ENCODE measurements around the gene IGF1R. TPM values are rescaled to one million over a fixed set of nuclear protein-coding genes. Genes with fewer than 3 reads are reported as not detected.
"Not testable (repeated sequence)": the region's sequence is repeated elsewhere in the genome, so short reads cannot be mapped to it uniquely, and the experiment has no call there.

IGF1R gene
- total RNA-seq, 1 donor from 2014 or later = 151 TPM

DNA sequence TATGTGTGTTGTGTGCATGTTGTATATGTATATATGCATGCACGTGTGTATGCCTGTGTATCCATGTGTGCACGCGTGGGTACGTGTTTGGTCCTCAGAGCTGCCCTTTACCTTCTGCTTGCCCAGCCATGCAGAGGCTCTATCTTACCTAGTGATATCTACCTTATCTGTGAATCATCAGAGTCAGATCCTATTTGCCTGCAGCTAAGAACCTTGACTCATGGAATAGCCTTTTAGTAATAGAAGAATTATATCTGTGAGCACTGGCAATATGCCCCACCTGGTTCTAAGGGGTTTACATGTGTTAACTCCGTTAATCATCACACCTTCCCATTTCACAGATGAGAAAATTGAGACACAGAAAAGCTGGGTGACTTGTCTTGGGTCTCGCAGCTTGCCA lies 348.3 kb downstream of the IGF1R start:
- no peak for DNase-seq (ENCODE audit: low spot score in 2 of 2)
- intact Hi-C loops (cut with DNase I) = no loop called here
- H3K27me3 ChIP-seq = no peaks in the 10 kb centered on the region

GRCh38 chr15:98997312-98997711 lies 349.0 kb downstream of the IGF1R start:
- Histone ChIP-seq H3K27me3 (no peaks in the 10 kb centered on the region), H3K36me3 (no peaks in the 10 kb centered on the region), H3K9me3 (no peaks in the 10 kb centered on the region), H3K4me3 (no peak overlapping the region), H3K4me1 (no peaks in the 10 kb centered on the region), H3K27ac (no peak overlapping the region)
- DNase-seq (ENCODE audit: low spot score in 2 of 2) = no peak
- TF ChIP-seq, protein P1, sequence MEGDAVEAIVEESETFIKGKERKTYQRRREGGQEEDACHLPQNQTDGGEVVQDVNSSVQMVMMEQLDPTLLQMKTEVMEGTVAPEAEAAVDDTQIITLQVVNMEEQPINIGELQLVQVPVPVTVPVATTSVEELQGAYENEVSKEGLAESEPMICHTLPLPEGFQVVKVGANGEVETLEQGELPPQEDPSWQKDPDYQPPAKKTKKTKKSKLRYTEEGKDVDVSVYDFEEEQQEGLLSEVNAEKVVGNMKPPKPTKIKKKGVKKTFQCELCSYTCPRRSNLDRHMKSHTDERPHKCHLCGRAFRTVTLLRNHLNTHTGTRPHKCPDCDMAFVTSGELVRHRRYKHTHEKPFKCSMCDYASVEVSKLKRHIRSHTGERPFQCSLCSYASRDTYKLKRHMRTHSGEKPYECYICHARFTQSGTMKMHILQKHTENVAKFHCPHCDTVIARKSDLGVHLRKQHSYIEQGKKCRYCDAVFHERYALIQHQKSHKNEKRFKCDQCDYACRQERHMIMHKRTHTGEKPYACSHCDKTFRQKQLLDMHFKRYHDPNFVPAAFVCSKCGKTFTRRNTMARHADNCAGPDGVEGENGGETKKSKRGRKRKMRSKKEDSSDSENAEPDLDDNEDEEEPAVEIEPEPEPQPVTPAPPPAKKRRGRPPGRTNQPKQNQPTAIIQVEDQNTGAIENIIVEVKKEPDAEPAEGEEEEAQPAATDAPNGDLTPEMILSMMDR (IDR thresholded peaks at IDR 0.05) = no peak
- intact Hi-C loops (cut with DNase I) = no loop called here

More for the DNA sequence above, 348.3 kb downstream of the IGF1R start:
- H3K36me3 ChIP-seq = no peaks in the 10 kb centered on the region
- TF ChIP-seq, protein P1 (IDR thresholded peaks at IDR 0.05) = no peak
- no peak overlapping the region for H3K4me3 ChIP-seq
- H3K27ac ChIP-seq = no peak overlapping the region
- no peaks in the 10 kb centered on the region for H3K9me3 ChIP-seq
- no peaks in the 10 kb centered on the region for H3K4me1 ChIP-seq

DNA sequence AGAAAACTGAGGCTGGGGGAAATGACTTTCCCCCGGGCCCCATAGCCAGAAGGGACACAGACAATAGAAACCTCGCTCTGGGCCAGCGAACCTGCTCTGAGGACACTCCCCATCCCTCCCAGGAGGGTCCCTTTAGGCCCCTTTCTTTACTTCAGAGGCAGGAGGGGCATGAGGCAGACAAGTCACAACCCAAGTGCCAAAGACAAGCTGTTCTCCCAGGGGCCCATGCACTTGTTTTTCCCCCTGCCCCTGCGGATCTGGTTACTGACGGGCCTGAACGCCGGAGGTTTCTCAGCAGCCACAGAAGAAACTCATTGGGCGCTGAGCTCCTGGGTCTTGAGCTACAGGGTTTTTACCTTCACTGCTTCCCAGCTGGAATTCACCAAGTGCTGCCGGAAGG lies 349.4 kb downstream of the IGF1R start:
- TF ChIP-seq, protein P1 (IDR thresholded peaks at IDR 0.05) = no peak
- no peaks in the 10 kb centered on the region for H3K4me1 ChIP-seq
- H3K36me3 ChIP-seq = no peaks in the 10 kb centered on the region
- DNase-seq (ENCODE audit: low spot score in 2 of 2) = no peak
- no peaks in the 10 kb centered on the region for H3K27me3 ChIP-seq
- H3K27ac ChIP-seq = no peak overlapping the region
- no peak overlapping the region for H3K4me3 ChIP-seq
- no peaks in the 10 kb centered on the region for H3K9me3 ChIP-seq
- intact Hi-C loops (cut with DNase I) = no loop called here

DNA sequence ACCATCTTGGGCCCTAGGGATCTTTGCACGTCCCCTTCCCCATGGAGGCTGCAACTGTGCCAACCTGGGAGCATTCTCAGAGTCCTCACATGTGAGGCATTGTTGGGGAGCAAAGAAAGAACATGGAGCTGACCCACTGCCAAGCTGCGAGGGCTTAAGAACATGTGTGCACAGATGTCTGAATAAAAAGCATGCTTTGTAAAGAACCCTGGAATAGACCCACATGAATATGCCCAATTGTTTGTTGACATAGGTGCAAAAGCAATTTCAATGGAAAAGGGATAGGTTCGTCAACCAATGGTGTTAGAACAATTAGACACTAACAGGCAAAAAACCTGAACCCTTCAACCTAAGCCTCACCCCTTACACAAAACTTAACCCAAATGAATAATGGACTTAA lies 349.9 kb downstream of the IGF1R start:
- Histone ChIP-seq H3K4me3 (no peak overlapping the region), H3K27ac (no peak overlapping the region), H3K27me3 (no peaks in the 10 kb centered on the region), H3K36me3 (no peaks in the 10 kb centered on the region), H3K9me3 (no peaks in the 10 kb centered on the region), H3K4me1 (no peaks in the 10 kb centered on the region)
- TF ChIP-seq, protein P1 (IDR thresholded peaks at IDR 0.05) = no peak
- intact Hi-C loops (cut with DNase I) = no loop called here
- DNase-seq (ENCODE audit: low spot score in 2 of 2) = no peak

DNA sequence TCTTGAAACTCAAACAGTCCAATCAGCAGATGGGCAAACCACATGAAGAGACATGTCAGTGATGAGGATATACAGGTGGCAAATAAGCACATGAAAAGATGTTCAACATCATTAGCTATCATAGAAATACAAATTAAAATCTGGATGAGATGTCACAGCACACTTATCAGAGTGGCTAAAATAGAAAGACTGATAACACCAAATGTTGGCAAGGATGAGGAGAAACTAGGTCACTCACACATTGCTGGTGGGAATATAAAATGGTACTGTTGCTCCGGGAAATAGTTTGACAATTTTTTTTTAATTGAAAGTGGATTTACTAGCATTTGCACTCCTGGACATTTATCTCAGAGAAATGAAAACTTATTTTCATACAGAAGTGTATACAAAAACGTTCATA lies 350.9 kb downstream of the IGF1R start:
- no peak overlapping the region for H3K4me3 ChIP-seq
- no peaks in the 10 kb centered on the region for H3K27me3 ChIP-seq
- H3K4me1 ChIP-seq = no peaks in the 10 kb centered on the region
- intact Hi-C loops (cut with DNase I) = no loop called here
- H3K9me3 ChIP-seq = no peaks in the 10 kb centered on the region
- H3K27ac ChIP-seq = no peak overlapping the region
- TF ChIP-seq, protein P1 (IDR thresholded peaks at IDR 0.05) = no peak
- no peak for DNase-seq (ENCODE audit: low spot score in 2 of 2)
- no peaks in the 10 kb centered on the region for H3K36me3 ChIP-seq

GRCh38 chr15:99002226-99002625 lies 353.9 kb downstream of the IGF1R start:
- no peaks in the 10 kb centered on the region for H3K9me3 ChIP-seq
- TF ChIP-seq, protein P1 (IDR thresholded peaks at IDR 0.05) = no peak

GRCh38 chr15:99003317-99003716 lies 355.0 kb downstream of the IGF1R start:
- intact Hi-C loops (cut with DNase I); H3K4me3 ChIP-seq; H3K9me3 ChIP-seq; H3K4me1 ChIP-seq; DNase-seq (ENCODE audit: low spot score in 2 of 2); H3K27me3 ChIP-seq; H3K36me3 ChIP-seq; H3K27ac ChIP-seq: not testable (repeated sequence)

More at GRCh38 chr15:99002226-99002625, 353.9 kb downstream of the IGF1R start:
- intact Hi-C loops (cut with DNase I) = no loop called here
- no peak for DNase-seq (ENCODE audit: low spot score in 2 of 2)
- Histone ChIP-seq H3K27me3 (no peaks in the 10 kb centered on the region), H3K4me3 (no peak overlapping the region), H3K36me3 (no peaks in the 10 kb centered on the region), H3K27ac (no peak overlapping the region), H3K4me1 (peaks cover 0 to 3% of the 10 kb centered on the region in 2 donors)

DNA sequence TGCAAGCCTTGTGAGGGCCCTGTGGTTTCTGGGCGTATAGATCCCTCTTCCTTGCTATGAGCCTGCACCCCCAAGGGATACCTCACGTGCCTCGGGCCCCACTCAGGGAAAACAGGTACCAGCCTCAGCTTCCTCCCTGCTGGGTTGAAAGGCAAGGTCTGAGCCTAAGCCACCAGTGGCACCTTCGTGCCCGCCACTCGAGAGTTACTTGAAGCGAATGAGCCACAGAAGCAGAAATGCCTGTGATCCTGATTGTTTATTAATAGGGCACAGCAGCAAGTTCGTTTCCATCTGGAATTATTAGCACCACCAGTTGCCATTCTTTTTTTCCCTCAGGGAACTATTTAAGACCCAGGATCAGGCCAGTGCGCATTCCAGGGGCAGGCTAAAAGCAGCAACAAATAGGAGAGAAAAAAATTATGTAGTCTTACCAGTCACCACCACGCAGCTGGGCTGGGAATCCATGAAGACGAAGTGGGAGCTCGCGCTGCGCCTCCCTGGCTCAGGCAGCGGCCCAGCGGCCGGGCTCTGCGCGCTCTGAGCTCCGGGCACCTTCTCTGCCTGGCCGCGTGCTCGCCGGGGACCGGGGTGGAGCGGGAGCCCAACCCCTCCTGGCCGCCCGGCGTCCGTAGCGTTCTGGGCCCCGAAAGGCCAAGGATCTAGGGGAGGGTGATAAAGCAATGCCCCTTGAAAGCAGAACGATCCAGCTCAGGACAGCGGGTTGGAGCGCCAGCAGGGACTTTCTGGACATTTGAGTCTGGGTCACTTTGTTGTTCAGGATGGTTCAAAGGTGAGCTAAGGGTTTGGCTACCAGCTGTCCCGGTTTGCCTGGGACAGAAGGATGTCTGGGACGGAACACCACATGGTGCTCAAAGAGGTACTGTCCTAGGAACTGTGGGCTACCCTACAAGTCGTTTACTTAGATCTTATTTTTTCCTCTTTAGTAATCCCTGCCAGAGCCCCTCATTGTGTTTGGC lies 356.9 kb downstream of the IGF1R start:
- H3K27ac ChIP-seq = peak overlapping the region; percentile 11 to 65
- intact Hi-C loops (cut with DNase I) = loop anchor here (5.0 kb wide), 1 partner anchor 1037 kb away; no protein-coding TSS in a partner anchor
- H3K36me3 ChIP-seq; H3K27me3 ChIP-seq; DNase-seq (ENCODE audit: low spot score in 2 of 2); H3K4me1 ChIP-seq; H3K9me3 ChIP-seq: not testable (repeated sequence)
- peak overlapping the region in 1 of 2 donors; percentile 37 for H3K4me3 ChIP-seq

All from ascending aorta (tissue), 2 donors.